SK-N-SH (cell line): ENCODE data around the gene TMEM144. TPM values are rescaled to one million over a fixed set of nuclear protein-coding genes. Genes with fewer than 3 reads are reported as not detected.

Experiments
- CTCF ChIA-PET: fragments of 300-600, 350-600 bp; formaldehyde crosslinking; extraction: SDS; loops from one replicate; lab custom pipeline; 2021; lab: Yijun Ruan, JAX
- POLR2A ChIA-PET: fragments of 350-600 bp; sonication (Branson Sonifier 250); formaldehyde crosslinking; extraction: SDS; loops from one replicate; lab custom pipeline; 2020; ENCODE audit warnings: antibody characterized with exemption, inconsistent platforms; lab: Yijun Ruan, JAX
- DNase-seq: peaks from one replicate; pipeline ENCODE4 v3.0.0; 2012
- H2AFZ ChIP-seq: fragments of 200-600 bp; sonication (generic); 2 replicates; pipeline ENCODE4 v1.8.1; 2016; ENCODE audit warnings: antibody characterized with exemption, mild to moderate bottlenecking, low read depth
- H3F3A ChIP-seq: fragments of 200-600 bp; sonication (generic); replicated peaks from 2 replicates; pipeline ENCODE3; 2016; ENCODE audit warnings: antibody characterized with exemption, mild to moderate bottlenecking; ENCODE audit not compliant: insufficient read depth
- H3K27ac ChIP-seq, 2 experiments: fragments of 200-500 bp in 1 of 2; fragments of 200-600 bp in 1 of 2; sonication (Bioruptor generic) in 1 of 2; sonication (generic), shearing (Covaris generic) in 1 of 2; 2 replicates each; pipeline versions ENCODE4 v1.5.1 to v1.6.1; 2014 to 2016; ENCODE audit warnings: low read depth in 2 of 2, inconsistent platforms in 1 of 2, low read length in 1 of 2, mild to moderate bottlenecking in 1 of 2, mixed read lengths in 1 of 2
- H3K27me3 ChIP-seq: fragments of 200-600 bp; sonication (generic), shearing (Covaris generic); 2 replicates; pipeline ENCODE4 v1.6.1; 2016; ENCODE audit warnings: mixed run types; ENCODE audit not compliant: insufficient read depth
- H3K36me3 ChIP-seq, 2 experiments: fragments of 200-500 bp in 1 of 2; fragments of 200-600 bp in 1 of 2; sonication (Bioruptor generic) in 1 of 2; sonication (generic) in 1 of 2; replicated peaks in 1 of 2; 2 replicates each; pipeline versions ENCODE3 to v1.5.1; 2014 to 2016; ENCODE audit warnings: low read length in 1 of 2, mild to moderate bottlenecking in 1 of 2; ENCODE audit not compliant: insufficient read depth in 2 of 2, control insufficient read depth in 1 of 2
- H3K4me1 ChIP-seq, 2 experiments: fragments of 200-500 bp in 1 of 2; fragments of 200-600 bp in 1 of 2; sonication (Bioruptor generic) in 1 of 2; sonication (generic), shearing (Covaris generic) in 1 of 2; 2 replicates each; pipeline versions ENCODE4 v1.5.1 to v1.6.1; 2014 to 2016; ENCODE audit warnings: low read depth in 1 of 2, low read length in 1 of 2, mixed run types in 1 of 2; ENCODE audit not compliant: insufficient read depth in 2 of 2, control insufficient read depth in 1 of 2
- H3K4me2 ChIP-seq: fragments of 200-600 bp; sonication (generic), shearing (Covaris generic); 2 replicates; pipeline ENCODE4 v1.6.1; 2017; ENCODE audit warnings: mixed run types
- H3K4me3 ChIP-seq, 2 experiments: fragments of 200-500 bp in 1 of 2; fragments of 200-600 bp in 1 of 2; sonication (Bioruptor generic) in 1 of 2; sonication (generic), shearing (Covaris generic) in 1 of 2; 2 replicates each; pipeline versions ENCODE4 v1.5.1 to v1.8.1; 2014 to 2016; ENCODE audit warnings: low read depth in 2 of 2, inconsistent platforms in 1 of 2, low read length in 1 of 2, mild to moderate bottlenecking in 1 of 2, mixed read lengths in 1 of 2, moderate library complexity in 1 of 2
- H3K79me2 ChIP-seq: fragments of 200-600 bp; sonication (generic); 2 replicates; pipeline ENCODE4 v1.8.1; 2017; ENCODE audit warnings: mild to moderate bottlenecking; ENCODE audit not compliant: insufficient read depth
- H3K9ac ChIP-seq: fragments of 200-600 bp; sonication (generic); 2 replicates; pipeline ENCODE4 v1.6.1; 2017; ENCODE audit warnings: mixed run types
- H3K9me2 ChIP-seq: fragments of 200-600 bp; sonication (generic); 2 replicates; pipeline ENCODE4 v1.6.1; 2017; ENCODE audit warnings: mixed run types
- H3K9me3 ChIP-seq: fragments of 200-600 bp; sonication (generic); 2 replicates; pipeline ENCODE4 v1.6.1; 2017; ENCODE audit warnings: mixed run types, mild to moderate bottlenecking, moderate library complexity
- H4K20me1 ChIP-seq: fragments of 200-600 bp; sonication (generic); 2 replicates; pipeline ENCODE4 v1.6.1; 2017; ENCODE audit warnings: mild to moderate bottlenecking, mixed run types; ENCODE audit not compliant: insufficient read depth
- CHD2 ChIP-seq: fragments of 150-350 bp; IDR thresholded peaks from 2 replicates; pipeline ENCODE4 v1.6.1; 2018; ENCODE audit warnings: low read length; ENCODE audit not compliant: partially characterized antibody
- ELF1 ChIP-seq: IDR thresholded peaks from 2 replicates; pipeline ENCODE4 v1.4.0; 2012
- FOSL2 ChIP-seq: IDR thresholded peaks from 2 replicates; pipeline ENCODE4 v1.4.0; 2012; ENCODE audit warnings: low read depth, mild to moderate bottlenecking, moderate library complexity, borderline replicate concordance
- FOXJ3 ChIP-seq: sonication (generic); formaldehyde crosslinking; IDR thresholded peaks from 2 replicates; pipeline ENCODE4 v1.5.1; 2020; ENCODE audit warnings: mild to moderate bottlenecking, missing genetic modification reagents
- FOXM1 ChIP-seq: IDR thresholded peaks from 2 replicates; pipeline ENCODE4 v1.4.0; 2012; ENCODE audit warnings: low read depth, mild to moderate bottlenecking
- GATA2 ChIP-seq: sonication (generic); formaldehyde crosslinking; IDR thresholded peaks from 2 replicates; pipeline ENCODE4 v1.5.0; 2020; ENCODE audit warnings: mild to moderate bottlenecking, missing genetic modification reagents
- IRF3 ChIP-seq: fragments of 150-350 bp; IDR thresholded peaks from 2 replicates; pipeline ENCODE4 v1.6.1; 2016; ENCODE audit warnings: mild to moderate bottlenecking, low read depth, low read length
- JUND ChIP-seq: IDR thresholded peaks from 2 replicates; pipeline ENCODE4 v1.4.0; 2012
- MAX ChIP-seq: IDR thresholded peaks from 2 replicates; pipeline ENCODE4 v1.4.0; 2012; ENCODE audit warnings: low read depth
- MEF2A ChIP-seq: IDR thresholded peaks from 2 replicates; pipeline ENCODE4 v1.4.0; 2012; ENCODE audit warnings: low read depth, borderline replicate concordance
- MXI1 ChIP-seq: IDR thresholded peaks from 2 replicates; pipeline ENCODE4 v1.6.1; 2012; ENCODE audit warnings: mild to moderate bottlenecking, low read depth, low read length, improper control_type of control experiment
- PBX3 ChIP-seq: IDR thresholded peaks from 2 replicates; pipeline ENCODE4; 2012
- POLR2AphosphoS5 ChIP-seq: IDR thresholded peaks from 2 replicates; pipeline ENCODE4 v1.6.1; 2012; ENCODE audit warnings: low read depth, low read length
- RAD21 ChIP-seq: IDR thresholded peaks from 2 replicates; pipeline ENCODE4 v1.6.1; 2012; ENCODE audit warnings: mild to moderate bottlenecking, low read length
- RCOR1 ChIP-seq: fragments of 150-350 bp; IDR thresholded peaks from 2 replicates; pipeline ENCODE4 v1.6.1; 2017; ENCODE audit warnings: antibody characterized with exemption, low read length
- RFX5 ChIP-seq: IDR thresholded peaks from 2 replicates; pipeline ENCODE4 v1.6.1; 2012; ENCODE audit warnings: mild to moderate bottlenecking, improper control_type of control experiment, low read length
- RXRA ChIP-seq: IDR thresholded peaks from 2 replicates; pipeline ENCODE4 v1.4.0; 2012; ENCODE audit warnings: low read depth, mild to moderate bottlenecking, borderline replicate concordance
- TCF12 ChIP-seq: IDR thresholded peaks from 2 replicates; pipeline ENCODE4 v1.4.0; 2012
- TEAD4 ChIP-seq: IDR thresholded peaks from 2 replicates; pipeline ENCODE4 v1.4.0; 2012; ENCODE audit warnings: mild to moderate bottlenecking, borderline replicate concordance; ENCODE audit not compliant: insufficient read depth
- USF2 ChIP-seq: fragments of 150-350 bp; IDR thresholded peaks from 2 replicates; pipeline ENCODE4 v1.6.1; 2017; ENCODE audit warnings: antibody characterized with exemption, low read length, low read depth, borderline replicate concordance
- WGBS: methylation state at CpG from one replicate; pipeline ENCODE4 v1.1.6; 2017; ENCODE audit warnings: low lambda C conversion rate; 5-methylcytosine and 5-hydroxymethylcytosine counted together
- polyA plus RNA-seq, 3 experiments: library from polyadenylated mRNA; depleted of rRNA; stranded (reverse); fragments of >200 nt; gene quantifications; 2 replicates each; pipeline ENCODE4 v1.2.3, GENCODE V29; 2012
- TF ChIP-seq, protein P1 (sequence below): fragments of 200-600 bp; sonication (generic); IDR thresholded peaks from 2 replicates; pipeline ENCODE4 v1.6.1; 2017; ENCODE audit warnings: antibody characterized with exemption, mild to moderate bottlenecking, moderate library complexity
- TF ChIP-seq, protein P2 (sequence below): IDR thresholded peaks from 2 replicates; pipeline ENCODE4 v1.4.0; 2012; ENCODE audit warnings: low read depth, borderline replicate concordance

The TMEM144 gene
- polyA plus RNA-seq, 1 of the 3 experiments (the other 2 are of a cell fraction) = not detected

- Histone ChIP-seq H3K4me1 (no peaks in the 10 kb centered on the region), H3K27ac (no peak overlapping the region), H2AFZ (no peak overlapping the region), H3K9me2 (no peaks in the 10 kb centered on the region), H3K4me3 (no peak overlapping the region), H4K20me1 (no peaks in the 10 kb centered on the region), H3K27me3 (no peaks in the 10 kb centered on the region), H3K36me3 (no peaks in the 10 kb centered on the region), H3K9me3 (no peaks in the 10 kb centered on the region), H3K79me2 (no peaks in the 10 kb centered on the region), H3K4me2 (no peak overlapping the region), H3F3A (no peaks in the 10 kb centered on the region), H3K9ac (no peak overlapping the region)
- CTCF ChIA-PET = interaction anchor here (2.3 kb wide), 1 partner anchor 16 kb away, joined by 7 read pairs; no protein-coding TSS in a partner anchor
- TF ChIP-seq GATA2 (no peak), ELF1 (no peak), USF2 (no peak), TCF12 (no peak), FOXM1 (no peak), RXRA (no peak), MAX (no peak), IRF3 (no peak), FOXJ3 (CRISPR knock-in tag) (no peak), CHD2 (no peak), MEF2A (no peak)
- TF ChIP-seq, protein P1, sequence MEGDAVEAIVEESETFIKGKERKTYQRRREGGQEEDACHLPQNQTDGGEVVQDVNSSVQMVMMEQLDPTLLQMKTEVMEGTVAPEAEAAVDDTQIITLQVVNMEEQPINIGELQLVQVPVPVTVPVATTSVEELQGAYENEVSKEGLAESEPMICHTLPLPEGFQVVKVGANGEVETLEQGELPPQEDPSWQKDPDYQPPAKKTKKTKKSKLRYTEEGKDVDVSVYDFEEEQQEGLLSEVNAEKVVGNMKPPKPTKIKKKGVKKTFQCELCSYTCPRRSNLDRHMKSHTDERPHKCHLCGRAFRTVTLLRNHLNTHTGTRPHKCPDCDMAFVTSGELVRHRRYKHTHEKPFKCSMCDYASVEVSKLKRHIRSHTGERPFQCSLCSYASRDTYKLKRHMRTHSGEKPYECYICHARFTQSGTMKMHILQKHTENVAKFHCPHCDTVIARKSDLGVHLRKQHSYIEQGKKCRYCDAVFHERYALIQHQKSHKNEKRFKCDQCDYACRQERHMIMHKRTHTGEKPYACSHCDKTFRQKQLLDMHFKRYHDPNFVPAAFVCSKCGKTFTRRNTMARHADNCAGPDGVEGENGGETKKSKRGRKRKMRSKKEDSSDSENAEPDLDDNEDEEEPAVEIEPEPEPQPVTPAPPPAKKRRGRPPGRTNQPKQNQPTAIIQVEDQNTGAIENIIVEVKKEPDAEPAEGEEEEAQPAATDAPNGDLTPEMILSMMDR = no peak
- TF ChIP-seq, protein P2, sequence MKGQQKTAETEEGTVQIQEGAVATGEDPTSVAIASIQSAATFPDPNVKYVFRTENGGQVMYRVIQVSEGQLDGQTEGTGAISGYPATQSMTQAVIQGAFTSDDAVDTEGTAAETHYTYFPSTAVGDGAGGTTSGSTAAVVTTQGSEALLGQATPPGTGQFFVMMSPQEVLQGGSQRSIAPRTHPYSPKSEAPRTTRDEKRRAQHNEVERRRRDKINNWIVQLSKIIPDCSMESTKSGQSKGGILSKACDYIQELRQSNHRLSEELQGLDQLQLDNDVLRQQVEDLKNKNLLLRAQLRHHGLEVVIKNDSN = no peak
- WGBS = 78% methylated on average over 5 of the region's 5 CpGs
- DNase-seq = no peak
- POLR2A ChIA-PET = no interaction called here
Measured at GRCh38 chr4:158208963-158209640, 1.2 kb upstream of the TMEM144 start.

- Histone ChIP-seq H3K27ac (no peak overlapping the region), H3K36me3 (no peaks in the 10 kb centered on the region), H4K20me1 (no peaks in the 10 kb centered on the region), H3K4me2 (no peak overlapping the region), H3K9me3 (no peaks in the 10 kb centered on the region), H3K4me1 (no peaks in the 10 kb centered on the region), H2AFZ (no peak overlapping the region), H3K9ac (no peak overlapping the region), H3K4me3 (no peak overlapping the region), H3K9me2 (no peaks in the 10 kb centered on the region), H3K27me3 (no peaks in the 10 kb centered on the region), H3K79me2 (no peaks in the 10 kb centered on the region), H3F3A (no peaks in the 10 kb centered on the region)
- POLR2A ChIA-PET = no interaction called here
- CTCF ChIA-PET = no interaction called here
- WGBS = 48% methylated on average over 3 of the region's 3 CpGs
- DNase-seq = no peak
- no peak for TF ChIP-seq JUND
- no peak for TF ChIP-seq FOSL2
- no peak for TF ChIP-seq PBX3
- TF ChIP-seq MXI1 = no peak
- TF ChIP-seq POLR2AphosphoS5 = no peak
- no peak for TF ChIP-seq GATA2
- no peak for TF ChIP-seq RFX5
- TF ChIP-seq TEAD4 = no peak
- no peak for TF ChIP-seq RAD21
- TF ChIP-seq MEF2A = no peak
- no peak for TF ChIP-seq CHD2
- TF ChIP-seq RCOR1 = no peak
Measured at GRCh38 chr4:158211222-158211621, 936 bp downstream of the TMEM144 start.
